Subcutaneous adipose tissue (tissue), 4 donors: Measurements from ENCODE around the gene OR2F1. TPM values are rescaled to one million over a fixed set of nuclear protein-coding genes. Genes with fewer than 3 reads are reported as not detected.

ENCODE experiments used
- total RNA-seq, 4 donors: library from RNA; depleted of rRNA; stranded (reverse); fragments of >200 nt; gene quantifications; one replicate each; pipeline ENCODE4 v1.1.0, GENCODE V29; 2016
- TF ChIP-seq, protein P1 (sequence below): fragments of 450-650 bp; IDR thresholded peaks from one replicate; pipeline ENCODE4 v1.5.1; 2016; ENCODE audit warnings: low read depth, mild to moderate bottlenecking, control low read depth, antibody characterized with exemption, moderate library complexity

OR2F1 gene
- total RNA-seq, 4 donors from 2014 or later: not detected

DNA sequence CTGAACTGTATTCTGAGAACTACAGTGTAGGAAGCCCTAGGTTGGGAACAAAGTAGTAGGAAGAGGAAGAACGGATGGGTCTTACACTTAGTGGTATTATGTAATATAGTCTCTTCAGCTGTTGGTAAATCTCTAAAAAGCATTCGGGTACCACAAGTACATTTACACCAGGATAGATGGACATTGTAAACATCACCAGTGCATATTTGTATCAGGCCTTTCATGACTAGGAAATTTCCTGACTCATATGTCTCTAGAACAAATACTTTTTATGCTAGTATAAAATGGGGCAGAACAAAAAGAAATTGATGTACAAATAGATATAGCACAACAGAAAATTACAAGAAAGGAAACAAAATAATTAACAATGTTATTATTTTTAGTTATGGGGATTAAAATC is 23.9 kb downstream of the OR2F1 start:
- TF ChIP-seq, protein P1, sequence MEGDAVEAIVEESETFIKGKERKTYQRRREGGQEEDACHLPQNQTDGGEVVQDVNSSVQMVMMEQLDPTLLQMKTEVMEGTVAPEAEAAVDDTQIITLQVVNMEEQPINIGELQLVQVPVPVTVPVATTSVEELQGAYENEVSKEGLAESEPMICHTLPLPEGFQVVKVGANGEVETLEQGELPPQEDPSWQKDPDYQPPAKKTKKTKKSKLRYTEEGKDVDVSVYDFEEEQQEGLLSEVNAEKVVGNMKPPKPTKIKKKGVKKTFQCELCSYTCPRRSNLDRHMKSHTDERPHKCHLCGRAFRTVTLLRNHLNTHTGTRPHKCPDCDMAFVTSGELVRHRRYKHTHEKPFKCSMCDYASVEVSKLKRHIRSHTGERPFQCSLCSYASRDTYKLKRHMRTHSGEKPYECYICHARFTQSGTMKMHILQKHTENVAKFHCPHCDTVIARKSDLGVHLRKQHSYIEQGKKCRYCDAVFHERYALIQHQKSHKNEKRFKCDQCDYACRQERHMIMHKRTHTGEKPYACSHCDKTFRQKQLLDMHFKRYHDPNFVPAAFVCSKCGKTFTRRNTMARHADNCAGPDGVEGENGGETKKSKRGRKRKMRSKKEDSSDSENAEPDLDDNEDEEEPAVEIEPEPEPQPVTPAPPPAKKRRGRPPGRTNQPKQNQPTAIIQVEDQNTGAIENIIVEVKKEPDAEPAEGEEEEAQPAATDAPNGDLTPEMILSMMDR: no peak

DNA sequence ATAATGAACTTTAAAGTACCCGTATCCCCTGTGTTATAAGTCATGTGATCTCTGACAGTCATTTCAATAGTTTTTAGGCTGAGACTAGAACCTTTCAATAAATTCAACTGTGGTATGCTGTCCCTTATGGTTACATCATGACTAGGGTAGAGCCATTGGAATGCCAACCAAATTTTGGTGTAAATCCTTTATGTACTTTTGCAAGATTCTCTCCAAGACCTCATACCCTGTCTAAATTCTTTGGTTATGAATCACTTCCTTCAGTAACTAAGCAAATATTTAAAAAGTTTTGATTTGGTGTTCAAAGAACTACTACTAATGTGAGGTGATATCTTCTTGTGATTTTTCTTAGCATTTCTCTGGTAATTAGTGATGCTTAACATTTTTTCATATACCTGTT is 24.7 kb downstream of the OR2F1 start:
- TF ChIP-seq, protein P1: no peak

DNA sequence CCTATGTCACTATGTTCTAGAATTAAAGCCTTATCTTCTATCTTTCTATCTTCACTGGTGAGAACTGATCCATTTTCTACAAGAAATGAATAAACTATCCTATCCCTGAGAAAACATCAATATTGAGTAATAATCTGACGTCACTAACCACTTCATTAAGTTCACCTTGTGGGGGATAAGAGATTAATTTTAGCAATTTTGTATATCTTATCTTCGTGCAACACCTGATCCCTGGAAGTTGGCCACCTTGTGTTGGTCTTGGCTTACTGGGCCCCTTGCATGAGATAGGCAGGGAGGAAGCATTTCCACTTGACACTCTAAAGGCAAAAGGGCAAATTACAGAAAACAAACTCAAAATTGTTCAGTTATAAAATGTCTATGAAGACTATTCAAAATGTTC is 25.4 kb downstream of the OR2F1 start:
- TF ChIP-seq, protein P1: no peak

DNA sequence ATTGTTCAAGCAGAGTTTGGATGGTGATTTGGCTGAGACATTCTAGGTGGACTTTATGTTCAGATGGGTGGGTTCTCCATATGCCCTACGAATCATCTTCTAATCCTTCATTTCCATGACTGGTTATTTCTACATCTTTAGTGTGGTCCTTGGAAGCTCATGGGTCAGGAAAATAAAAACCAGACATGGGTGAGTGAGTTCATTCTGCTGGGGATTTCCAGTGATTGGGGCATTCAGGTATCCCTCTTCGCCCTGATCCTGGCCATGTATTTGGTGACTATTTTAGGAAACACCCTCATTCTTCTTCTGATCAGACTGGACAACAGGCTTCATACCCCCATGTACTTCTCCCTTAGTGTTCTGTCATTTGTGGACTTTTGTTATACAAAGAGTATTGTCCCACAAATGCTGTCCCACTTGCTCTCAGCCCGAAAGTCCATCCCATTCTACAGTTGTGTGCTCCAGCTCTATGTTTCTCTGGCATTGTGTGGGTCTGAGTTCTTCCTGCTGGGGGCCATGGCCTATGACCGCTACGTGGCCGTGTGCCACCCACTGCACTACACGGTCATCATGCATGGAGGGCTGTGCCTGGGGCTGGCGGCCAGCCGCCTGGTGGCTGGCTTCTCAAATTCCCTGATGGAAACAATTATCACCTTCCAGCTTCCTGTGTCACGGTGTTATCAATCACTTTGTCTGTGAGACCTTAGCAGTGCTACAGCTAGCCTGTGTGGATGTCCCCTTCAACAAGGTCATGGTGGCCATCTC is 26.3 kb downstream of the OR2F1 start:
- TF ChIP-seq, protein P1: no peak

DNA sequence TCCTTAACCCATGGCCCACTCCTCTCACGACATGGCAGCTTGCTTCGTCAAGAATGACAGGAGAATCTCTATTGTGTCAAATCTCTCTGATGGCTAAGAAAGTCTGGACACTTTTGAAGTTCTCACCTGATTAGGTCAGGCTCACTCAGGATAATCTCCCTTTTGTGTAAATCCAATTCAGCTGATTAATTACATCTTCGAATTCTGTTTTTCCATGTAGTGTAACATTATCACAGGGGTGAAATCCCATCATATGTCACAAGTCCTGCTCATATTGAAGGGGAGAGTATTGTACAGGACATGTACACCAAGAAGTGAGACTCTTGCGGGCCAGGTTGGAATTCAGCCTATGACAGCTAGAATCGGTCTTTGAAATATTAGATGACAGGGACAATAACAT is 29.3 kb downstream of the OR2F1 start:
- TF ChIP-seq, protein P1: no peak

DNA sequence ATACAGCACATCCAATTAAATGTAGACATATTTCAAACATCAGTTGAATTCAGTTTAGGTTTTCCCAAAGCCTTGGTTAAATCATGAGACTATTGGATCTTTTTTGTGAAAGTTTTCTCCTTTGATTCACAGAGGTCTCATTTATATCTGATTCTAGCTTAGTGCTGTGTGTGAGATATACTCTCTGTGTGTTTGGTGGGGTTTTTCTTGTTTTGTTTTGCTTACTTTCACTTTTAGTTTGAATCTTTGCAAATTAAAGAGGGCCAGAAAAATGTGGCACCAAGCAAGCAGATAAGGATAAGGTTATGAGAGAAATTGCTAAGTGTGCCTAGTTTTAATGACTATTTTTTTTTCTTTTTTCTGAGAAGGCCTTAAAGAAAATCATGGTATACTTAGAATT is 32.9 kb downstream of the OR2F1 start:
- TF ChIP-seq, protein P1: no peak

DNA sequence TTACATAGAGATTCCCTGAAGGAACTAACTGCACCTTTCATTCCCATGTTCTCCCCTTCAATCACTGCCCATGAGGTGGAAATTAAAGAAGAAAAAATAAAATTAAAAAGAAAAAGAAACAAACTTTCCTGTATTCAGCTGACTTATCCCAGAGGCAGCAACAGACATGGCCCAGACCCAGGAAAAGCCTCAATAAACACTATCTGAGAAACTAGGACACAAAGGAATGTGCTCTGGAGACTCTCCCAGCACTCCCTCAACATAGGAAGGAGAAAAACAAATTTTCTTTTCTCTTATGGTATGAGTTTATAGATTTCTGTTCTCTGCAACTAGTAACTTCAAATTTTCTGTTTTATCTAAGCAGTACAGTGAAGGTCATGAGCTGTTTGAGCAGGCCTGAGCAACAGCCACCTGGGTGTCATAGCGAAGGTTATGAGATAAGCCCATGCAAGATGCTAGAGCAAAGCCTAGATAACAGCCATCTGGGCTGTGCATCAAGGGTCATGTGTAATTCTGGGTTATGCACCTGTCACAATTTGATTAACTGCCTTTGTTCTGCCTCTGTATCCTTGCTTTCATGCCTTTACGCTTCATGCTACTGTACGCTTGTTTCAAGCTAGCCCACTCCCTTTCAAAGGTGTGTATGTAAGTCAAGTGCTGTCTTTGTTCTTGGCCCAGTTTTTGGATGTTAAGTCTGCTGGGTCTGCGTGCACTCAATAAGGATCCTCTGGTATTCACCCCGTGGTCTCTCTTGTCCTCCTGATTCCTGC is 34.5 kb downstream of the OR2F1 start:
- TF ChIP-seq, protein P1: no peak
